Omental fat pad (tissue), 4 donors: ENCODE data around the gene TOX2. TPM values are rescaled to one million over a fixed set of nuclear protein-coding genes. Genes with fewer than 3 reads are reported as not detected.

ENCODE experiments used
- ATAC-seq: fragments of 150-250 bp; one replicate; pipeline ENCODE4 v1.9.1; 2016; ENCODE audit warnings: mild to moderate bottlenecking, moderate library complexity; ENCODE audit not compliant: low FRiP score
- DNase-seq: peaks from one replicate; pipeline ENCODE4 v3.0.0-alpha.2; 2019; ENCODE audit warnings: low spot score
- total RNA-seq, 4 donors: library from RNA; depleted of rRNA; stranded (reverse); fragments of >200 nt; gene quantifications; one replicate each; pipeline ENCODE4 v1.1.0, GENCODE V29; 2016
- TF ChIP-seq, protein P1 (sequence below), 3 donors: fragments of 450-650 bp; IDR thresholded peaks; one replicate each; pipeline ENCODE4 v1.5.1; 2016 to 2017; ENCODE audit warnings: antibody characterized with exemption in 3 of 3, mild to moderate bottlenecking in 3 of 3, moderate library complexity in 2 of 3

TOX2 gene
- total RNA-seq, 4 donors from 2014 or later = 0.44 to 7.1 (median 1.0) TPM

DNA sequence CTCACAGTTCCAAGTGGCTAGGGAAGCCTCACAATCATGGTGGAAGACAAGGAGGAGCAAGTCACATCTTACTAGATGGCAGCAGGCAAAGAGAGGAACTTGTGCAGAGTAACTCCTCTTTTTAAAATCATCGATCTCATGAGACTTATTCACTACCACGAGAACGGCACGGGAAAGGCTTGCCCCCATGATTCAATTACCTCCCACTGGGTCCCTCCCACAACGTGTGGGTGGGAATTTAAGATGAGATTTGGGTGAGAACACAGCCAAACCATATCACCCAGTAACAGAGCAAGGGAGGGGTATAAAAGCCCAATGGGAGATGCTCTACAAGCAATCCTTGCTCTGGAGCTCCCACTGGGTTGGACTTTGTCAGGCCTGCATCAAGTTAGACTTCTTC is 192.0 kb downstream of the TOX2 start:
- TF ChIP-seq, protein P1, sequence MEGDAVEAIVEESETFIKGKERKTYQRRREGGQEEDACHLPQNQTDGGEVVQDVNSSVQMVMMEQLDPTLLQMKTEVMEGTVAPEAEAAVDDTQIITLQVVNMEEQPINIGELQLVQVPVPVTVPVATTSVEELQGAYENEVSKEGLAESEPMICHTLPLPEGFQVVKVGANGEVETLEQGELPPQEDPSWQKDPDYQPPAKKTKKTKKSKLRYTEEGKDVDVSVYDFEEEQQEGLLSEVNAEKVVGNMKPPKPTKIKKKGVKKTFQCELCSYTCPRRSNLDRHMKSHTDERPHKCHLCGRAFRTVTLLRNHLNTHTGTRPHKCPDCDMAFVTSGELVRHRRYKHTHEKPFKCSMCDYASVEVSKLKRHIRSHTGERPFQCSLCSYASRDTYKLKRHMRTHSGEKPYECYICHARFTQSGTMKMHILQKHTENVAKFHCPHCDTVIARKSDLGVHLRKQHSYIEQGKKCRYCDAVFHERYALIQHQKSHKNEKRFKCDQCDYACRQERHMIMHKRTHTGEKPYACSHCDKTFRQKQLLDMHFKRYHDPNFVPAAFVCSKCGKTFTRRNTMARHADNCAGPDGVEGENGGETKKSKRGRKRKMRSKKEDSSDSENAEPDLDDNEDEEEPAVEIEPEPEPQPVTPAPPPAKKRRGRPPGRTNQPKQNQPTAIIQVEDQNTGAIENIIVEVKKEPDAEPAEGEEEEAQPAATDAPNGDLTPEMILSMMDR (IDR thresholded peaks at IDR 0.05) = no peak
- ATAC-seq = no peak
- DNase-seq = no peak

DNA sequence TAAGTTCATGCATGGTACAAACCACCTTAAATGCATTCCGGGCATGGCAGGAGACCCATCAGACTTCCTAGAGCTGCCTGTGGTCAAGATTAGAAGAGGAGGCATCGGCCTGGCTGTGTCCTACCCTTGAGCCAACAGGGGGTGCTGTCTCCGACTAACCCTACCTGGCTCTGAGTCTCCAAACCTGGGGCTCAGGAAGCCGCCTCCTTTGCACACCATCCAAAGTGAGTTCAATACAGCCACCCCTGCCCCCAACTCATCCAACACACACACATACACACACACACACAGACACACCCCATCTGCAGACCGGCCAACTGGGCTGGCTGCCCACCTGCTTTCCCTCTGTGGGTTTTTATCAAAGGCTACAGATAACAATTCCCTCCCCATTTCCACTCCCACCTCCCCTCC is 195.3 kb downstream of the TOX2 start:
- TF ChIP-seq, protein P1 (IDR thresholded peaks at IDR 0.05) = no peak
- no peak for ATAC-seq
- no peak for DNase-seq

DNA sequence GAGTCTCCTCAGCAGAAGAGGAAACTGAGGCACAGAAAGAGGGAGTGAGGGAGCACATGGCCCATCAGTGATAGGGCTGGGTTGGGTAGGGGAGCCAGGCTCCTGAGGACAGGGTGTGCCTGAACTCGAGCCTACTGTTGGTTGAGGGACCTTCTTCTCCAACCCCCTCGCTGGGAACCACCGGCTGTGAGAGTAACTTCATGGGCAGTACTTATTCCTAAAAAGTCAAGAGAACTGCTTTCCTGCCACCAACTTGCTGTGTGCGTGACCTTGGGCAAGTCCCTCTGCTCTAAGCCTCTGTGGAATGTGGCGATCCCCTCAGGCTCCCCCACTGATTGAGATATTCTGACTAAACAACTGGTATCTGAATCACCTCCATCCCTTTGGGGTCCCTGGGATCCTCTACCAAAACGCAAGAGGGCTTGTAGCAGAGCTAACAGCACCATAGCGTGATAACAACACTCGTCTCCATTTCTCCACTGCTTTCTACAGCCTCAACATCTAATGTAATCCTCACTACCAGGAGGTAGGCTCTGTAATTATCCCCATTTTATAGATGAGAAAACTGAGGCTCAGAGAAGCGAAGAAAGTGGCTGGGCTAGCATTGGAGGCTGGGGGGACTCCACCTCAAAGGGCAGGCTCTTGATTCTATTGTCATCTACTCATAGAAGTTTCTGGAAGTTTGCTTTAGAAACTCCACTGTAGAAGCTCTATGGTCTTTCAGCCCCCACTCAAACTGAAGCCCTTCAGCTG is 196.3 kb downstream of the TOX2 start:
- ATAC-seq (no peak), DNase-seq (no peak)
- TF ChIP-seq, protein P1 (IDR thresholded peaks at IDR 0.05) = no peak

DNA sequence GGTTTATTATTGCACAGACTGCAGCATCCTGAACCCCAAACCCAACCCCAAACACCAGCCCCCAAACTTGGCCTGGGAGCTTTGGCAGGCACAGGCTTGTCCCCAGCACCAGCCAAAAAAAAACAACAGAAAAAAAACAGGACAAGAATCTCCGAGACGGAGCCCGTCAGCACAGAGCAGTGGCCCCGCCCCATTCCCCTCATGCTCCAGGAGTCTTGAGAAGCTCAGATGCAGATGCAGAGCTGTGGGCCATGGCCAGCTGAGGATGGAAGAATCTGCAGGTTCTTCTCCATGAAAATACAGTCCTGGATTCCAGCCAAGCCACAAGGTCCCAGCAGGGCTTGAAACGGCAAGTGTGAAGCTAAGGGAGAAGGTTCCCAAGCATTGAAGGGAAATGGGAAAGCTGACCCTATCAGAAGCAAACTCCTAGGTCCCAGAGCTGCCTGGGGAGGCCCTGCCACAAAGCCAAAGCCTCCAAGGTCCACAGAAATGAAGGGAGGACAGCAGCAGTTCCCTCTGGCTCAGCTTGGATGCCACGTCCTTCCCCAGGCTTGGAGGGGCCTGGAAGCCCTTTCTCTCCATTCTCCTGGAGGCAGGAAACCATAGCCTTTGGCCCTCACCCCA is 197.2 kb downstream of the TOX2 start:
- TF ChIP-seq, protein P1 (IDR thresholded peaks at IDR 0.05) = no peak
- ATAC-seq (no peak), DNase-seq (no peak)

DNA sequence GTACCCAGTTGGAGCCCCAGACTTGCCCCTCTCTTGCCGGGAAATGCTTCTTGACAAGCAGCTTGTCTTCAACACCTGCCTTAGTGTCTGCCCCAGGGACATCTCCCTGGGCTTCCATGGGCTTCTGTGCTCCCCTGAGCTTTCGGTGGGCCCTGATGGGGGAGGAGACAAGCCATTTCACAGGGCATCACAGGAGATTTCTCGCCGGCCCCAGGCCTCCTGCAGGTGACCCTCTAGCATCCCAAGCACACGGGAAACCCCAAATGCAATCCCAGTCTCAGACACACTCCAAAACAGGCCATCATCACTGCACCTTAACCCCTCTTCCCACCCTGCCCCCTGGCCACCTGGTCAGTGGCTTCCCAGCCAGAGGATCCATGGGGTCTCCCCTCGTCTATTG is 197.8 kb downstream of the TOX2 start:
- ATAC-seq (no peak), DNase-seq (no peak)
- TF ChIP-seq, protein P1 (IDR thresholded peaks at IDR 0.05) = no peak

DNA sequence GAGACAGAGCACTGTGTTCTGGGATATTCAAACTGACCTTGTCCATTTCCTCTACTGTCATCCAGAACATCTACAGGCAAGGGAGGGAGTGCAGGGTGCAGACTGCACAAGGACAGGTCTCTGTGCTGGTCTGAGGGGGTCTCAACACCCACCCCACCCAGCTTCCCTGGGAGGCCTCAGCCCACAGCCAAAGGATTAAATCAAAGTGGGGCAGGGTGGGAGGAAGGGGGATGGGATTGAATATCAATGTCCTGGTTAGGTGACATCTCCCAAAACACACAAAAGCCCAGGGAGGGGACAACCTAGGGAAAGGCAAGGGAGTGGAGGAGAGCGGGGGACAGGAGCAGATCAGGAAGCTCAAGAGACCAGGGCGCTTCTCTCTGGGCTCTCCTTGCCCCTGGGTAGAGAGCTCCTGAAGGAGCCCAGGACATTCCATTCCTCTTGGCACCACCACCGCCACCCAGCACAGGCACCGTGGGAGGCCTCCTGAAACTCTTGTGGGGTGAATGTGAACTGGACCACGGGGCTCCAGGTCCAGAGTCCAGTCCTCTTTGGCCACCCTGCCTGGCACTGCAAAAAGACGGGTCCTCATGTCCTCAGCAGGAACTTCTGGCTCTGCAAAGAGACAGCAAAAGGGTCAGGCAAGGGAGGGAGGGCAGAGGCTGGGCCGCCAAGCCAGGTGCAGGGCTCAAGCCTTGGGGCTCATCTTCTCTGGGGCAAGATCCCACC is 198.4 kb downstream of the TOX2 start:
- DNase-seq (no peak), ATAC-seq (no peak)
- TF ChIP-seq, protein P1 (IDR thresholded peaks at IDR 0.05) = no peak
